Keratinocyte (primary cell): ENCODE data around the gene ARHGAP8. TPM values are rescaled to one million over a fixed set of nuclear protein-coding genes. Genes with fewer than 3 reads are reported as not detected.

Experiments used
- DNase-seq: peaks from one replicate; pipeline ENCODE4 v3.0.0-alpha.2; 2011; ENCODE audit warnings: low read depth, missing footprints, low spot score
- FAIRE-seq: peaks from 2 replicates; lab custom pipeline; 2011; peaks lifted over from hg19 to GRCh38; lab: Jason Lieb, UNC
- H2AFZ ChIP-seq: 2 replicates; pipeline ENCODE4 v1.6.0; 2012; ENCODE audit warnings: low read length, control low read depth, inconsistent platforms; ENCODE audit not compliant: control insufficient read depth
- H3K27ac ChIP-seq: 2 replicates; pipeline ENCODE4 v1.5.1; 2011; ENCODE audit warnings: low read length; ENCODE audit not compliant: control insufficient read depth, insufficient read depth
- H3K27me3 ChIP-seq: 3 replicates; pipeline ENCODE4 v1.6.0; 2011; ENCODE audit warnings: low read length; ENCODE audit not compliant: control insufficient read depth, insufficient read depth; ENCODE audit errors: extremely low read depth
- H3K36me3 ChIP-seq, 2 experiments: 2 replicates in 1 of 2; 3 replicates in 1 of 2; pipeline ENCODE4 v1.5.1; 2011; ENCODE audit warnings: low read length in 2 of 2, mild to moderate bottlenecking in 1 of 2; ENCODE audit not compliant: control insufficient read depth in 2 of 2, insufficient read depth in 2 of 2; ENCODE audit errors: extremely low read depth in 1 of 2
- H3K4me1 ChIP-seq: 3 replicates; pipeline ENCODE4 v1.5.1; 2011; ENCODE audit warnings: low read length; ENCODE audit not compliant: control insufficient read depth, insufficient read depth; ENCODE audit errors: extremely low read depth
- H3K4me2 ChIP-seq: 3 replicates; pipeline ENCODE4 v1.6.0; 2011; ENCODE audit warnings: low read depth, low read length; ENCODE audit not compliant: control insufficient read depth, insufficient read depth; ENCODE audit errors: extremely low read depth
- H3K4me3 ChIP-seq, 3 experiments: fragments of 200-600 bp in 1 of 3; sonication (generic) in 1 of 3; 2 replicates in 2 of 3; 3 replicates in 1 of 3; pipeline ENCODE4 v1.5.1; 2011 to 2016; ENCODE audit warnings: low read length in 3 of 3, mild to moderate bottlenecking in 3 of 3, control low read depth in 2 of 3, inconsistent platforms in 1 of 3, low read depth in 1 of 3, mixed read lengths in 1 of 3, mixed run types in 1 of 3, moderate library complexity in 1 of 3; ENCODE audit not compliant: control insufficient read depth in 2 of 3, insufficient read depth in 2 of 3; ENCODE audit errors: extremely low read depth in 1 of 3
- H3K79me2 ChIP-seq: 2 replicates; pipeline ENCODE4 v1.6.0; 2012; ENCODE audit warnings: low read length; ENCODE audit not compliant: control insufficient read depth, insufficient read depth
- H3K9ac ChIP-seq: 3 replicates; pipeline ENCODE4 v1.6.0; 2011; ENCODE audit warnings: low read length; ENCODE audit not compliant: control insufficient read depth, insufficient read depth; ENCODE audit errors: extremely low read depth
- H3K9me1 ChIP-seq: 3 replicates; pipeline ENCODE4 v1.6.0; 2011; ENCODE audit warnings: low read length; ENCODE audit not compliant: control insufficient read depth, insufficient read depth; ENCODE audit errors: extremely low read depth
- H3K9me3 ChIP-seq: 2 replicates; pipeline ENCODE4 v1.5.1; 2012; ENCODE audit warnings: low read depth, low read length; ENCODE audit not compliant: control insufficient read depth
- H4K20me1 ChIP-seq: 3 replicates; pipeline ENCODE4 v1.6.0; 2011; ENCODE audit warnings: low read length; ENCODE audit not compliant: control insufficient read depth, insufficient read depth; ENCODE audit errors: extremely low read depth
- EZH2 ChIP-seq: IDR thresholded peaks from one replicate; pipeline ENCODE4 v1.6.1; 2012; ENCODE audit warnings: inconsistent platforms, mild to moderate bottlenecking, low read length, moderate library complexity
- dilution Hi-C: fragments of 300-500 bp; cut with MboI; formaldehyde crosslinking; loops from one replicate; pipeline ENCODE4 v1.7.0; 2020; ENCODE audit warnings: low sequenced_read_pairs; ENCODE audit not compliant: extremely low pct_ligation_motif_present
- polyA plus RNA-seq, 5 experiments: library from polyadenylated mRNA; depleted of rRNA in 3 of 5; stranded (reverse) in 3 of 5; stranded (forward) in 1 of 5; unstranded in 1 of 5; fragments of >200 nt; gene quantifications; 1 replicate in 1 of 5; 2 replicates in 3 of 5; 3 replicates in 1 of 5; pipeline versions ENCODE4 v1.2.1 to v1.2.3, GENCODE V29; 2011 to 2012; ENCODE audit warnings: missing spikeins in 2 of 5, low read depth in 1 of 5, low replicate concordance in 1 of 5
- TF ChIP-seq, protein P1 (sequence below), 3 experiments: IDR thresholded peaks in 1 of 3; conservative IDR thresholded peaks in 1 of 3; optimal IDR thresholded peaks in 1 of 3; 2 replicates in 2 of 3; 3 replicates in 1 of 3; pipeline versions ENCODE3 to v1.5.1; 2011; ENCODE audit warnings: low read length in 3 of 3, mild to moderate bottlenecking in 3 of 3, moderate library complexity in 2 of 3, control low read depth in 1 of 3, inconsistent platforms in 1 of 3; ENCODE audit not compliant: insufficient read depth in 2 of 3; ENCODE audit errors: extremely low read depth in 1 of 3

Gene ARHGAP8
- polyA plus RNA-seq, 1 donor (not counting 4 experiments of a cell fraction or from before 2014, with no cell fraction given), result 21.3 TPM

- DNase-seq, result no peak
- no peak overlapping the region for H3K9ac ChIP-seq
- dilution Hi-C loops, result no loop called here
Observed at GRCh38 chr22:44906248-44906936, 154.0 kb downstream of the ARHGAP8 start.

GRCh38 chr22:44906999-44907644 is 154.7 kb downstream of the ARHGAP8 start:
- H3K27me3 ChIP-seq, result no peaks in the 10 kb centered on the region

More at GRCh38 chr22:44906248-44906936, 154.0 kb downstream of the ARHGAP8 start:
- Histone ChIP-seq H3K4me1 (no peaks in the 10 kb centered on the region), H3K36me3 (no peaks in the 10 kb centered on the region), H3K4me3 (no peak overlapping the region), H3K27ac (no peak overlapping the region), H3K9me3 (peaks cover 6% of the 10 kb centered on the region), H3K79me2 (no peaks in the 10 kb centered on the region), H2AFZ (no peak overlapping the region), H3K9me1 (no peaks in the 10 kb centered on the region), H3K27me3 (no peaks in the 10 kb centered on the region), H3K4me2 (no peak overlapping the region), H4K20me1 (no peaks in the 10 kb centered on the region)
- no peak for TF ChIP-seq EZH2
- TF ChIP-seq, protein P1, sequence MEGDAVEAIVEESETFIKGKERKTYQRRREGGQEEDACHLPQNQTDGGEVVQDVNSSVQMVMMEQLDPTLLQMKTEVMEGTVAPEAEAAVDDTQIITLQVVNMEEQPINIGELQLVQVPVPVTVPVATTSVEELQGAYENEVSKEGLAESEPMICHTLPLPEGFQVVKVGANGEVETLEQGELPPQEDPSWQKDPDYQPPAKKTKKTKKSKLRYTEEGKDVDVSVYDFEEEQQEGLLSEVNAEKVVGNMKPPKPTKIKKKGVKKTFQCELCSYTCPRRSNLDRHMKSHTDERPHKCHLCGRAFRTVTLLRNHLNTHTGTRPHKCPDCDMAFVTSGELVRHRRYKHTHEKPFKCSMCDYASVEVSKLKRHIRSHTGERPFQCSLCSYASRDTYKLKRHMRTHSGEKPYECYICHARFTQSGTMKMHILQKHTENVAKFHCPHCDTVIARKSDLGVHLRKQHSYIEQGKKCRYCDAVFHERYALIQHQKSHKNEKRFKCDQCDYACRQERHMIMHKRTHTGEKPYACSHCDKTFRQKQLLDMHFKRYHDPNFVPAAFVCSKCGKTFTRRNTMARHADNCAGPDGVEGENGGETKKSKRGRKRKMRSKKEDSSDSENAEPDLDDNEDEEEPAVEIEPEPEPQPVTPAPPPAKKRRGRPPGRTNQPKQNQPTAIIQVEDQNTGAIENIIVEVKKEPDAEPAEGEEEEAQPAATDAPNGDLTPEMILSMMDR (optimal IDR thresholded peaks at IDR 0.05 in 1 of 3, IDR thresholded peaks at IDR 0.05 in 1 of 3, conservative IDR thresholded peaks at IDR 0.05 in 1 of 3; ENCODE audit: extremely low read depth in 1 of 3, insufficient read depth in 2 of 3, low read length in 3 of 3), result no peak
- FAIRE-seq, result no peak

More at GRCh38 chr22:44906999-44907644, 154.7 kb downstream of the ARHGAP8 start:
- TF ChIP-seq, protein P1 (optimal IDR thresholded peaks at IDR 0.05 in 1 of 3, IDR thresholded peaks at IDR 0.05 in 1 of 3, conservative IDR thresholded peaks at IDR 0.05 in 1 of 3; ENCODE audit: extremely low read depth in 1 of 3, insufficient read depth in 2 of 3, low read length in 3 of 3), result no peak
- TF ChIP-seq EZH2, result no peak
- DNase-seq (no peak), FAIRE-seq (no peak)
- no peak overlapping the region for H2AFZ ChIP-seq
- H3K79me2 ChIP-seq, result no peaks in the 10 kb centered on the region
- H3K36me3 ChIP-seq, result no peaks in the 10 kb centered on the region
- H4K20me1 ChIP-seq, result no peaks in the 10 kb centered on the region
- no peaks in the 10 kb centered on the region for H3K9me3 ChIP-seq
- H3K4me3 ChIP-seq, result no peak overlapping the region
- dilution Hi-C loops, result no loop called here
- H3K27ac ChIP-seq, result no peak overlapping the region
- no peak overlapping the region for H3K4me2 ChIP-seq
- no peaks in the 10 kb centered on the region for H3K4me1 ChIP-seq
- no peaks in the 10 kb centered on the region for H3K9me1 ChIP-seq
- no peak overlapping the region for H3K9ac ChIP-seq
